ENCODE measurements around the gene SKAP1.

The SKAP1 gene

DNA sequence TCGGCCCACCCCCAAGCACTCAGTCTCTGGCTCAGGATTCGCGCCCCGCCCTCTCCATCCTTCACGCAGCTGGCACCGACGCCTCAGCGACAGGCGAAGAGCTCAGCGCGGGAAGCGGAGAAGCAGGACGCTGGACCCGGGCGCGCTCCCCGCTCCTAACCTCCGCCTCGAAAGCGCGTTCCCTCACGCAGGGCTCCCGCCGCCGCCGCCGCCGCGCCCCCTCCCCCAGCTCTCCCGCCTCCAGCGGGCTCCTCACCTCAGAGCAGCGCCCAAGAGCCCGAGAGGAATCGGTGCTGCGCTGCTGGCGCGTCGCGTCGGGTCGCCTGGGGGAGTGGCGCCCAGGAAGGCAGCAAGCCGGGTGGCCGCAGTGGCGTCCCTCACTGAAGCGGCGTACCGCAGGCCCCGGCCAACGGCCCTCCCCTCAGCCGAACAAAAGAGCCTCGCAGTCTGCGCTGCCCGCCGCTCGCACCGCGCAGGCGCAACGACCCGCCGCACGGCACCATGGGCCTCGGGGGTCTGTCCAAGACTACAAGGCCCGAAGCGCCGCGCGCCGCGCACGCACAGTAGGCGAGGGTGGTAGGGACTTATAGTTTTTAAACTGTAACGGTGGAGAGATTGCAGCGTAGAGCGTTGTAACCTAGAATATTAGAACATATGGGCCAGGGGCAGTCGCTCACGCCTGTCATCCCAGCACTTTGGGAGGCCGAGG lies 328.8 kb downstream of the SKAP1 start, which contains the start of gene CBX1:
Gene CBX1 (minus strand): TSS at position 467 of the 709 bp plus-strand sequence. CDS start 24,474 bp downstream, outside the sequence.
- peak; percentile 84 to 93 (median 88) for DNase-seq

DNA sequence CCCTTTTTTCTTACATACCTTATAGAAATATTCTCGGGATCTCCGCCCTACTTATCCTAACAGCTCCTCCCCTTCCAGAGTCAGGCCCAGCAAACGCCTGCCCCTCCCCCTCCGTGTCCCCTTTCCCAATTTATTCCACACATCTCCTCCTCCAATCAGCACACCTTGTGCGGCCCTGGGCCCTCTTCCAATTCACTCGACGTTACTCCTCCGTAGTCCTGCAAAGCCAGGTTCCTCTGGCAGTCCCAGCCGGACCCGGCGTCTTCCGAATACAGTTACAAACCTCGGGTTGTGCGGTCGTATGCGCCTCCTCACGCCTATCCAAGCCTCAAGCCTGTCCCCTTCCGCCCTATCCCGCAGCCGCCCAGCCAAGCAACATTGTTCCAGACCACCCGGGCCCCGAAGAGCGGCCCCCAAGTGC lies 329.4 kb downstream of the SKAP1 start:
- DNase-seq = no peak

DNA sequence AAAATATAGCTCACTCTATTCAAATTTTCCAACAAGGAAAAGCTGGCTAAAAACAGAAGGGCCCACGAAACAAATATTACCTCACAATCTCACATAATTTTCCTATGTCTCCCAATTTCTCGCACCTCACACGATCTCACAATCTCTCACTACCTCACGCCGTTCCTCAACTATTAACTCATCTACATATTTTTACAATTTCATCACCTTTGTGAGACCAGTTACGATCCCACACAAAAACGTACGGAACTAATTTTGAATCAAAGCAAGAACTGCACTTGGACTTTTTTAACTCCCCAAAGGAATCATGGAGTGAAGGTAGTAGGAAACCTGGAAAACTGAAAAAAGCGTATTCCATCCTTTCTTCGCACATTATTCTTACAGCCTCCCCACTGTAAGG lies 329.9 kb downstream of the SKAP1 start:
- DNase-seq = no peak

DNA sequence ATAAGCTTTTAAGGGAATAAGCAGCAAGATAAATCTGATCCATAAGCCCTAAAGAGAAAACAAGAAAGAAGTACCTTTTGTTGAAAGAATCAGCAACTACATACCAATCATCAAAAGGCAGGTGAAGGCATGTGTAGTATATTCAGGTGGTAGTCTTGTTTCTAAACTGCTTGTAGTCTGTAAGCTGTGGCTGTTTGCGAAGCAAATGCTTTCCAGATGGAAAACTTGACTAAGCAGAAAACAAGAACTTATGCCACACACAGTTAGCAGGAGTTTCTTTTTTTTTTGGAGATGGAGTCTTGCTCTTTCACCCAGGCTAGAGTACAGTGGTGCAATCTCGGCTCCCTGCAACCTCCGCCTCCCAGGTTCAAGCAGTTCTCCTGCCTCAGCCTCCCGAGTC lies 334.4 kb downstream of the SKAP1 start:
- no peak for DNase-seq

DNA sequence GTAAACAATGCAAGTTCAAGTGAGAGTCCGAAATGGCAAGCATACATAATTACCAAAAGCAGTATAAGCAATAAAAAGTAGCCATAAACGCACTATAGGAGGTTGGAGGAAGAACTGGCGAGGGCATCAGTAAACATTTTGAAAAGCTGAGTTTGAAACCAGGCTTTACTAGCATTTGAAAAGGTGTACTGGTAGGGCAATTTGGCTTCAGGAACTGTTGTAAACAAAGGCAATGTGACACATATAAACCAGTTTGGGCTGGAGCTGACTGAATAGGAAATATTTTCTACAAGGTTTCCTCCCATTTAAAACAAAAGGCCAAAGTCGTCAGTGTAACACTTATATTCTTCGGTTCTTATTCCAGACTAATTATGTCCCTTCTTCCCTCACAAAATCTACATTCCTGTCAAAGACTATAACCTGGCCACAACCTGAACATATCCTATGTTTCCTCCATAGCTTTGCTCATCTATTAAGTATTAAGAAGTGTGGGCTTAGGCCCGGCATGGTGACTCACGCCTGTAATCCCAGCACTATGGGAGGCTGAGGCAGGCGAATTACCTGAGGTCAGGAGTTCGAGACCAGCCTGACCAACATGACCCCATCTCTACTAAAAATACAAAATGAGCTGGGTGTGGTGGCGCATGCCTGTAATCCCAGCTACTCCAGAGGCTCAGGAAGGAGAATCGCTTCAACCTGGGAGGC lies 336.5 kb downstream of the SKAP1 start:
- DNase-seq = no peak

DNA sequence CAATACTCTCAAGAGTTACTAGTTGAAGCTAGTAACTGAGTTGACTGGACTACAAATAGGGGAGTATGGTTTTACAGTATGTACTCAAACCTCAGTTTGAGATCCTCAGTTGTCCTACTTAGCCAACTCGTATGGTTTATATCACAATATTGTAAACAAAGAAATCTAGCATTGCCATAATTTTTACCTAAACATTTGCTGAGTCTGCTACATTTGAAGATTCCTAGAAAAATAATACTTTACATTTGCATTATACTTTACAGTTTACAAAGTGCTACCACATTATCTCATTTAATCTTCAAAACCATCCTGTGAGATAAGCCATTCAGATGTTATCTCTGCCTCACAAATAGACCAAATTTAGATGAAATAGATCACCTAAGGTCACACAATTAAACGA lies 345.1 kb downstream of the SKAP1 start:
- no peak for DNase-seq

Data from stimulated activated naive CD4-positive, alpha-beta T cell (primary cell).